ENCODE measurements around the gene SMIM15.

- TF ChIP-seq, protein P1, sequence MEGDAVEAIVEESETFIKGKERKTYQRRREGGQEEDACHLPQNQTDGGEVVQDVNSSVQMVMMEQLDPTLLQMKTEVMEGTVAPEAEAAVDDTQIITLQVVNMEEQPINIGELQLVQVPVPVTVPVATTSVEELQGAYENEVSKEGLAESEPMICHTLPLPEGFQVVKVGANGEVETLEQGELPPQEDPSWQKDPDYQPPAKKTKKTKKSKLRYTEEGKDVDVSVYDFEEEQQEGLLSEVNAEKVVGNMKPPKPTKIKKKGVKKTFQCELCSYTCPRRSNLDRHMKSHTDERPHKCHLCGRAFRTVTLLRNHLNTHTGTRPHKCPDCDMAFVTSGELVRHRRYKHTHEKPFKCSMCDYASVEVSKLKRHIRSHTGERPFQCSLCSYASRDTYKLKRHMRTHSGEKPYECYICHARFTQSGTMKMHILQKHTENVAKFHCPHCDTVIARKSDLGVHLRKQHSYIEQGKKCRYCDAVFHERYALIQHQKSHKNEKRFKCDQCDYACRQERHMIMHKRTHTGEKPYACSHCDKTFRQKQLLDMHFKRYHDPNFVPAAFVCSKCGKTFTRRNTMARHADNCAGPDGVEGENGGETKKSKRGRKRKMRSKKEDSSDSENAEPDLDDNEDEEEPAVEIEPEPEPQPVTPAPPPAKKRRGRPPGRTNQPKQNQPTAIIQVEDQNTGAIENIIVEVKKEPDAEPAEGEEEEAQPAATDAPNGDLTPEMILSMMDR (IDR thresholded peaks at IDR 0.05): no peak
- TF ChIP-seq POLR2AphosphoS5 (IDR thresholded peaks at IDR 0.05; ENCODE audit: insufficient read depth in 1 of 2, low read depth in 1 of 2): no peak
- TF ChIP-seq POLR2A (IDR thresholded peaks at IDR 0.05): no peak
Observed at GRCh38 chr5:61176631-61177030, 14.4 kb upstream of the SMIM15 start.

All from vagina (tissue), 2 donors.